Large intestine (tissue), 3 donors: Measurements from ENCODE around the gene LHX3. TPM values are rescaled to one million over a fixed set of nuclear protein-coding genes. Genes with fewer than 3 reads are reported as not detected.

ENCODE experiments used
- DNase-seq, 2 donors: peaks; one replicate each; pipeline versions ENCODE4 v3.0.0 to v3.0.0-alpha.2; 2013
- H3K27ac ChIP-seq: one replicate; pipeline ENCODE4 v1.5.1; 2013; ENCODE audit warnings: low read length
- H3K27me3 ChIP-seq: 2 replicates; pipeline ENCODE4 v1.6.1; 2013; ENCODE audit warnings: low read length; ENCODE audit not compliant: control insufficient read depth, insufficient read depth
- H3K36me3 ChIP-seq: 2 replicates; pipeline ENCODE4 v1.6.1; 2013; ENCODE audit warnings: low read length; ENCODE audit not compliant: control insufficient read depth, insufficient read depth
- H3K4me1 ChIP-seq: one replicate; pipeline ENCODE4 v1.6.1; 2013; ENCODE audit warnings: low read length; ENCODE audit not compliant: control insufficient read depth, insufficient read depth
- H3K4me3 ChIP-seq: one replicate; pipeline ENCODE4 v1.5.1; 2013; ENCODE audit warnings: low read length
- H3K9me3 ChIP-seq: one replicate; pipeline ENCODE4 v1.6.1; 2013; ENCODE audit warnings: mild to moderate bottlenecking, low read depth, low read length, moderate library complexity; ENCODE audit not compliant: control insufficient read depth
- WGBS: methylation state at CpG from one replicate; pipeline ENCODE4 v1.1.5; 2013; ENCODE audit warnings: low lambda C conversion rate; ENCODE audit not compliant: insufficient coverage; 5-methylcytosine and 5-hydroxymethylcytosine counted together
- polyA plus RNA-seq: library from polyadenylated mRNA; unstranded; fragments of 120-200 nt; gene quantifications from one replicate; pipeline ENCODE4 v1.2.1, GENCODE V29; 2013

Gene LHX3
- polyA plus RNA-seq, 1 donor: not detected

DNA sequence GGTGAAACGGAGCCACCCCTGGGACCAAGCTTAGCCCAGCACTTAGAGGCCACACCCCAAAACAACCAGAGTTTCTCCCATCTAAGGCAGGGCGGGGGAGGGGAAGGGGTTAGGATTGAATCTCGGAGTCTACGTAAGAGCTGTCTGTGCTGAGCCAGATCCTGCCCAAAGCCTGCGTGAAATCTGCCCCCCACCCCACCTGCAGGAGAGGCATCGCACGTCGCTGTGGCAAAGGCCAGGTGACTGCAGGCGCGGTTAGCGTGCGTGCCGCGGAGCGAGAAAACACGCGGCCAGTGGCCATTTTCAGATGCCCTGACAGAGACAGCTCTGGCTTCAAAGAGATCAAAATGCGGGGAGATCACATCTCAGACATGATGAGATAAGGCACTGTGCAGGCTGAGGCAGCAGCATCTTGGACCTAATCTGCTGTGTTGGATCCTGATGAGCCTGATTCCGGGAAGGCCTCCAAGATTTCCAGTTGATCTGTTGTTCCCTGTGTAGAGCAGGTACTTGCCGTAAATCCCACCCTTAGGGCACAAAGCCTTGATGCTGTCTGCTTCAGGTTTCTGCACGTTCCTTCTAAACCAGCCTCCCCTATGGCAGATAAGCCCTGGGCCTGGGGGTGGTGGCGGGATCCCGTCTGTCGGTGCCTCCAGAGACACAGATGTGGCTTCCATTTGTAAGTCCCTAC lies 43.2 kb upstream of the LHX3 start:
- no peak for DNase-seq
- no peaks in the 10 kb centered on the region for H3K9me3 ChIP-seq
- peaks cover 7% of the 10 kb centered on the region for H3K4me1 ChIP-seq
- H3K27me3 ChIP-seq: peaks cover 41% of the 10 kb centered on the region
- WGBS: no CpG with 5 or more reads among the region's 24 CpGs
- H3K36me3 ChIP-seq: no peaks in the 10 kb centered on the region
- H3K4me3 ChIP-seq: no peak overlapping the region
- H3K27ac ChIP-seq: no peak overlapping the region

DNA sequence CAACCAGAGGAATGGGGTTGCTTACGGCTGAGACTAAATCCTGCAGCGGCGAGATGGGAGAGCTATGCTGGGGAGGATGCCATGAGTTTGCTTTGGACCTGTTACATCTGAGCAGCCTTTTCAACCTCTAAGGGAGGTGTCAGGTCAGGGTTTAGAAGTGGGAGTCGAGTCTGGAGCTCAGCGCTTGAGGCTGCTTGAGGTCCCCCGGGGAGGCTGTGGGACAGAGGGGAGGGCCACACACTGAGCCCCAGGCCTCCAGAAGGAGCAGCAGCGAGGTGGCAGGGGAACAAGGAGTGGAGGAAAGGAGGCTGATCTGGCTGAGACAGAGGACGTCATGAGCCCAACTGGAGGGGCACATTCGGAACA lies 42.6 kb upstream of the LHX3 start:
- Histone ChIP-seq H3K4me3 (no peak overlapping the region), H3K9me3 (no peaks in the 10 kb centered on the region), H3K27ac (no peak overlapping the region), H3K4me1 (peaks cover 7% of the 10 kb centered on the region), H3K36me3 (no peaks in the 10 kb centered on the region), H3K27me3 (peaks cover 41% of the 10 kb centered on the region)
- no peak for DNase-seq
- no CpG with 5 or more reads among the region's 9 CpGs for WGBS

DNA sequence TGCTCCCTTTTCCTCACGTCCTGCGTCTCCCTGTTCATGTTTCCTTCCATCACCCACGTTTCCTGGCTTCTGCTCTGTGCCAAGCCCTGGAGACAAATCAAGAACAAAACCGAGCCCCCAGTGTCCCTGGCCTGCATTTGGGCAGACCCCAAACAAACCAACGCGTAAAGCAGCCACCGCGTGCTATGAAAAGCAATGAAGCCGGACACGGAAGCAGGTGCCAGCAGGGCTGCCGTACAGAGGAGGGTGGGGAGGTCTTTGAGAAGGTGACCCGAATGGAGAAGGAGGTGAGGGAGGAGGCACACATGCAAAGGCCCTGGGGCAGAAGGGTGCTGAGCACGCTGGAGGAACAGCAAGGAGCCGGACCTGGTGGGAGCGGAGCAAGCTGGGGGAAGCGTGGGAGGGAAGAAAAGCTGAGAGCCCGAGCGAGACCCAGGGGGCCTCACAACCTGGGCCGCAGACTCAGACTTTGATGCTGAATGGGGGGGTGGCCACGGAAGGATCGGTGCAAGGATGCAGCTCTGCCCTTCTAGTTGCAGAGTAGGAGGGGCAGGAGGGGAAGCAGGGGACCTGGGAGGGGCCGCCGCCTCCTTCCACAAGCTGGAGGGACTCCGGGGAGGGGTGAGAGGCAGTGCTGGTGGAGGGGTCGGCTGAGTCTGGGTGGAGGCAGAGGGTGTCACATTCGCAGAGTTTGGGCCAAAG lies 42.1 kb upstream of the LHX3 start:
- Histone ChIP-seq H3K4me1 (peaks cover 7% of the 10 kb centered on the region), H3K36me3 (no peaks in the 10 kb centered on the region), H3K9me3 (no peaks in the 10 kb centered on the region), H3K27me3 (peaks cover 41% of the 10 kb centered on the region), H3K27ac (no peak overlapping the region), H3K4me3 (no peak overlapping the region)
- 90% methylated on average over 4 of the region's 26 CpGs for WGBS
- no peak for DNase-seq

- Histone ChIP-seq H3K27ac (no peak within 1 kb of the TSS), H3K27me3 (peaks cover 34% of the 10 kb centered on the region), H3K4me1 (peaks cover 7% of the 10 kb centered on the region), H3K9me3 (no peaks in the 10 kb centered on the region), H3K36me3 (no peaks in the 10 kb centered on the region), H3K4me3 (peak within 1 kb of the TSS; percentile 57)
- DNase-seq: peak; percentile 72 to 77
- no CpG with 5 or more reads among the region's 112 CpGs for WGBS
These were observed 40.6 kb upstream of the LHX3 start, which contains the start of gene QSOX2 for GRCh38 chr9:136245219-136246150. Gene QSOX2, minus strand, starts transcription at chr9:136245812. Its CDS starts 9 bp downstream, at chr9:136245803.

GRCh38 chr9:136244969-136245218 lies 40.0 kb upstream of the LHX3 start:
- no peaks in the 10 kb centered on the region for H3K9me3 ChIP-seq
- WGBS: no CpG with 5 or more reads among the region's 6 CpGs
- no peak overlapping the region for H3K27ac ChIP-seq
- DNase-seq: no peak
- peaks cover 7% of the 10 kb centered on the region for H3K4me1 ChIP-seq
- H3K4me3 ChIP-seq: peak overlapping the region; percentile 57
- H3K36me3 ChIP-seq: no peaks in the 10 kb centered on the region
- H3K27me3 ChIP-seq: peaks cover 28% of the 10 kb centered on the region

GRCh38 chr9:136244122-136244968 lies 39.4 kb upstream of the LHX3 start:
- DNase-seq: no peak
- Histone ChIP-seq H3K9me3 (no peaks in the 10 kb centered on the region), H3K4me3 (peak overlapping the region; percentile 57), H3K27me3 (peaks cover 22% of the 10 kb centered on the region), H3K4me1 (peaks cover 7% of the 10 kb centered on the region), H3K27ac (no peak overlapping the region), H3K36me3 (no peaks in the 10 kb centered on the region)
- 20% methylated on average over 2 of the region's 11 CpGs for WGBS

- Histone ChIP-seq H3K9me3 (no peaks in the 10 kb centered on the region), H3K4me3 (no peak overlapping the region), H3K27ac (no peak overlapping the region), H3K27me3 (peaks cover 15% of the 10 kb centered on the region), H3K4me1 (peaks cover 7% of the 10 kb centered on the region), H3K36me3 (no peaks in the 10 kb centered on the region)
- 100% methylated on average over 2 of the region's 4 CpGs for WGBS
- no peak for DNase-seq
These were observed 38.7 kb upstream of the LHX3 start for GRCh38 chr9:136243631-136244030.

DNA sequence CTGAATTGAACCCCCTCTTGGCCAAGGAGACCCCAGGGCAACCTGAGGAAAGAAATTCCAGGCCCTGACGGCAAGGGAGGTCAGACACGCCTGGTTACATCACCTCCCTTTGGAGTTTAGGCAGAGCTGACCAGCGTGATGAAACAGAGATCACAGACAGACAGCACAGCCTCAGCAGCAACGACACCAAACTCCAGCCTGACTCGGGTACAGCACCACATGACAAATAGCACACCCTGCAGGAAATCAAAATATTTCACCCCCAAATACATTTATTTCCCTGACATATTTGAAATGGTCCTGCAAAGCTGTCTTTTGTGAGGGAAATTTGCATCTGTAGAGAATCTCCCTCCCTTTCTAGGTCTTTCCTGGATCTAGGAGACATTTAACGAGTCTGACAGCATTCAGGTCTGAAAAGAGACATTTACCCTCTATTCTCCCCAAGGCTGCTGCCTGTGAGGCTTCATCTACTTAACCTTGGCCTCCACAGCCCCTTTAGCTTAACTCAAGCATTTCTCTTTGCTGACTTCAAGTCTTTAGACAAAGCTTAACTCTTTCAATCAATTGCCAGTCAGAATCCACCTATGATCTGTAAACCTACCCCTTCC lies 38.1 kb upstream of the LHX3 start:
- Histone ChIP-seq H3K4me1 (peaks cover 7% of the 10 kb centered on the region), H3K27me3 (peaks cover 11% of the 10 kb centered on the region), H3K9me3 (no peaks in the 10 kb centered on the region), H3K27ac (no peak overlapping the region), H3K4me3 (no peak overlapping the region), H3K36me3 (no peaks in the 10 kb centered on the region)
- DNase-seq: no peak
- no CpG with 5 or more reads among the region's 6 CpGs for WGBS

GRCh38 chr9:136242248-136242647 lies 37.3 kb upstream of the LHX3 start:
- H3K9me3 ChIP-seq: no peaks in the 10 kb centered on the region
- H3K27ac ChIP-seq: no peak overlapping the region
- no peak for DNase-seq
- H3K4me1 ChIP-seq: peaks cover 7% of the 10 kb centered on the region
- no CpG with 5 or more reads among the region's 8 CpGs for WGBS
- H3K27me3 ChIP-seq: peaks cover 7% of the 10 kb centered on the region
- H3K36me3 ChIP-seq: no peaks in the 10 kb centered on the region
- H3K4me3 ChIP-seq: no peak overlapping the region
